ENCODE results near the gene RAPGEF4.

DNA sequence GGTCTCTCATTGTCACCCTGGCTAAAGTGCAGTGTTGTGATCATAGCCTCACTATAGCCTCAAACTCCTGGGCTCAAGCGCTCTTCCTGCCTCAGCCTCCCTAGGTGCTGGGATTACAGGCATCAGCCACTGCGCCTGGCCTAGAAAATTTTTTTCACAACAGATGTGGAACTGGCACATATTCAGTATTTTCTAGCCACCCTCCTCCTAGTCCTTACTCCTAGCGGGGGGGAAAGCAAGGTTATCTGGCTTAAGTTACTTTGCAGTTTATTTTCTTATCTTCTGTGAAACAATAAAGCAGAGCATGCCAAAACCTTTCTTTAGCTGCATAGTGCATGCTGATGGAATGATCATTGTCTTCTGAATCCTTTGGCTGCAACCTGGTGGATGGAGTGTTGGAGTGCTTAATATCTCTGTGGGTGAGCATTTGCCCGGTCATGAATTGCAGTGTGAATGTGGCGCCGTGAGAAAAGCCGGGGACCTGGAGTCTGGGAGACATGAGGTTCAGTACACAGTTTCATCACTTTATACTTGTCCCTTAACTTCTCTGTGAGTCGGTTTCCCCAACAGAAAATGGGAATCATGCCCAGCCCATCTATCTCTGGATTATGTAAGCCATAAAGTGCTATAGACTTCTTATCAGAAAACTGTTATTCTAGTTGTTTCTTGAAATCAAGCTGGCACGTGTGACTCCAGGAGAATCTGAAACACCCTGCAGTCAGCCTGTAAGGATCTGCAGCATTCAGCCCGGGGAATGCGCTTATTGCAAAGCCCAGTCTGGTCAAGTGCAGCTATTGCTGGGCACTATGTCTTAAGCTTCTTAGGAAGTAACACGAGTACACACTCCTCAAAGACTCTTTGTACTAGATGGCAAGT lies 301.8 kb downstream of the RAPGEF4 start:
- TF ChIP-seq ZNF224 (CRISPR knock-in tag; IDR thresholded peaks at IDR 0.05) (no peak), RAD21 (CRISPR knock-in tag; IDR thresholded peaks at IDR 0.05) (no peak), KDM5A (IDR thresholded peaks at IDR 0.05; ENCODE audit: borderline replicate concordance, low read length) (no peak), FOXP4 (CRISPR knock-in tag; IDR thresholded peaks at IDR 0.05) (no peak), ELF3 (CRISPR knock-in tag; IDR thresholded peaks at IDR 0.05) (no peak), PLRG1 (conservative IDR thresholded peaks at IDR 0.05) (no peak), MAZ (IDR thresholded peaks at IDR 0.05; ENCODE audit: borderline replicate concordance, low read depth, low read length) (no peak), MAZ (CRISPR knock-in tag; IDR thresholded peaks at IDR 0.05; ENCODE audit: low read depth) (no peak), ZNF264 (CRISPR knock-in tag; IDR thresholded peaks at IDR 0.05) (no peak)
- TF ChIP-seq, protein P1, sequence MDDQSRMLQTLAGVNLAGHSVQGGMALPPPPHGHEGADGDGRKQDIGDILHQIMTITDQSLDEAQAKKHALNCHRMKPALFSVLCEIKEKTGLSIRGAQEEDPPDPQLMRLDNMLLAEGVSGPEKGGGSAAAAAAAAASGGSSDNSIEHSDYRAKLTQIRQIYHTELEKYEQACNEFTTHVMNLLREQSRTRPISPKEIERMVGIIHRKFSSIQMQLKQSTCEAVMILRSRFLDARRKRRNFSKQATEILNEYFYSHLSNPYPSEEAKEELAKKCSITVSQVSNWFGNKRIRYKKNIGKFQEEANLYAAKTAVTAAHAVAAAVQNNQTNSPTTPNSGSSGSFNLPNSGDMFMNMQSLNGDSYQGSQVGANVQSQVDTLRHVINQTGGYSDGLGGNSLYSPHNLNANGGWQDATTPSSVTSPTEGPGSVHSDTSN (CRISPR knock-in tag; IDR thresholded peaks at IDR 0.05; ENCODE audit: borderline replicate concordance) = no peak
- TF ChIP-seq, protein P2, sequence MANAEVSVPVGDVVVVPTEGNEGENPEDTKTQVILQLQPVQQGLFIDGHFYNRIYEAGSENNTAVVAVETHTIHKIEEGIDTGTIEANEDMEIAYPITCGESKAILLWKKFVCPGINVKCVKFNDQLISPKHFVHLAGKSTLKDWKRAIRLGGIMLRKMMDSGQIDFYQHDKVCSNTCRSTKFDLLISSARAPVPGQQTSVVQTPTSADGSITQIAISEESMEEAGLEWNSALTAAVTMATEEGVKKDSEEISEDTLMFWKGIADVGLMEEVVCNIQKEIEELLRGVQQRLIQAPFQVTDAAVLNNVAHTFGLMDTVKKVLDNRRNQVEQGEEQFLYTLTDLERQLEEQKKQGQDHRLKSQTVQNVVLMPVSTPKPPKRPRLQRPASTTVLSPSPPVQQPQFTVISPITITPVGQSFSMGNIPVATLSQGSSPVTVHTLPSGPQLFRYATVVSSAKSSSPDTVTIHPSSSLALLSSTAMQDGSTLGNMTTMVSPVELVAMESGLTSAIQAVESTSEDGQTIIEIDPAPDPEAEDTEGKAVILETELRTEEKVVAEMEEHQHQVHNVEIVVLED (CRISPR knock-in tag; IDR thresholded peaks at IDR 0.05; ENCODE audit: borderline replicate concordance) = no peak

All from HepG2 (cell line).